Measurements from ENCODE around the gene DYNLT1.
A peak's percentile ranks its signal among the peaks of the same experiment; 100 is the strongest.
"Not testable (repeated sequence)": the region's sequence is repeated elsewhere in the genome, so short reads cannot be mapped to it uniquely, and the experiment has no call there.

Gene DYNLT1

DNA sequence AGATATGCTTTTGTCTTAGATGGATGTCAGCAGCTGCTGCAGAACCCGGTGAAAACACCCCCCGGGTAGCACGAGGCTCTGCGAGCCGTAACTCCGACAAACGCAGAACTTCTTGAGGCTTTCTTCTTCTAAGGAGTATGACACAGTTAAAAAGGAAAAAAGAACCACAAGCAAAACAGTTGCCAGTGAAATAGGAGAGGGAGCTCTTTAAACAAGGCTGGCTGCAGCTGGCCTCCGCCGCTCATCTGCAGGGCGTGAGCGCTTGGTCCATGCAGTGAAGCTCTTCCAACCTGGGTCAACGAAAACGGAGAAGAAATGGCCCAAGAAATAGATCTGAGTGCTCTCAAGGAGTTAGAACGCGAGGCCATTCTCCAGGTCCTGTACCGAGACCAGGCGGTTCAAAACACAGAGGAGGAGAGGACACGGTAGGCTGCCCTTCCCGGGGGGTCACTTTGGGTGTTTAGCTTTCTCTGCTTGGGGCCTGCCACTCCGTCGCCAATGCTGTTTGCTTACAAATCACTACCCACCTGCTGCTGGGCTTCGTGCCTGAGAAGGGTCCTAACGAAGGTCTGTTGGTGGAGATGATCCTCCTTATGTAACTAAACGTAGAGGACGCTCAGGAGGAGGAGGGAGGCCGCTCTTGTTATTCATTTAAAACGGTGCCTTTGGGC, 18.5 kb upstream of the DYNLT1 start:
- peak; percentile 39 for DNase-seq

DNA sequence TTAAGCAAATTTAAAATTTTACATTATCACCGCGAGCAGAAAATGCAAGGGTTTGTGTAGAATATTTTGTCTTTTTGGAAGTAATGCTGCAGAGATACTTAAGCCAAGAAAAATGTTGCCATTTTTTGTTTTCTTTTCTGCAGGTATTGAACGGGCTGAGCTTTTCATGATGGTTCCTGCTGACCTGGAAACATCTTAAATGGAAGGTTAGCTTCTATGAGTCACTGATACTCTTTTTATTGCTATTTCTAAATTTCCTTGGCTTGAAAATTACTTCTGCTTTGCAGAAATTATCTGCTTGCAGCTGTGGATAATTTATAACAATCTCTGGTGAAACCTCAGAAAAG, 18.0 kb upstream of the DYNLT1 start:
- no peak for DNase-seq

DNA sequence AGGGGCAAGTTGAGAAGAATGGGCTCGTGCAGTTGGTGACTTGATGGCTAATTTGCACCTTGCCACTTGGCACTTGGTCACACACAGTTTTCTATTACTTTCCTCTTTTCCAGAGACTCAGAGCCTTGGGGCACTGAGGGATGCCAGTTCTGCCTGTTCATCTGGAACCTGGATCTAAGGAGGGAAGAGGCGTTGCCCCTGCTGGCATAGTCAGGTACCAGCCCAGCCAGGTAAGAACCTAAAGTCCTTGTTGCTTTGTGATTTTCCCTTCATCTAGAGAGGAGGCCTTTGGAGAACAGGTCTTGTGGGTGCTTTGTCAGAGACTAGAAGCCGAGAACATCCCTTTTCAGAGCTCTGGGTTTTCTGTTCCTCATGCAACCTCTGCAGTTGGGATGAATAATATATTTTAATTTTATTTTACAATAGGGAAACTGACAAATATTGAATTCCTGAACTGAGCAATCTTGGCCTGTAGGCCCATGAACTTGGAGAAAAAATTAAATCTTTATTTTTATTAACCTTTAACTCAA, 16.7 kb upstream of the DYNLT1 start:
- no peak for DNase-seq

DNA sequence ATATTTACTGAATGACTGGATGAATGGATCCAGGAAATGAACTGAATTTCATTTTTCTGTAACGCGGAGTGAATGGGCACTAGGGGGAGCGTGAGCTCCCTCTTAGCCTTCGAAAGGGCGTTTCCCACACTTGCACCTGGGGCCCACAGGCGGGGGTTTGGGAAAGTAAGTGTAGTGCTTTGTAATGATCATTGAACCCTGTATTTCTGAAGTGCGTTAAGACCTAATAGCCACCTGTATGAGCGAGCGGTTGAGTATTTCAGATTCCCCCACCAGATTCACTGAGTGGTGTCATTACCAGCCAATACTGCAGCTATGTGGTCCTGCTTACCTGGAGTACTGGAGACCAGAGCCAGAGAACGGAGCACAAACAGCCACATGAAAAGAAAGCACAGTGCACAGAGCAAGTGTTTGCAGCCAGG, 15.8 kb upstream of the DYNLT1 start:
- DNase-seq, result no peak

DNA sequence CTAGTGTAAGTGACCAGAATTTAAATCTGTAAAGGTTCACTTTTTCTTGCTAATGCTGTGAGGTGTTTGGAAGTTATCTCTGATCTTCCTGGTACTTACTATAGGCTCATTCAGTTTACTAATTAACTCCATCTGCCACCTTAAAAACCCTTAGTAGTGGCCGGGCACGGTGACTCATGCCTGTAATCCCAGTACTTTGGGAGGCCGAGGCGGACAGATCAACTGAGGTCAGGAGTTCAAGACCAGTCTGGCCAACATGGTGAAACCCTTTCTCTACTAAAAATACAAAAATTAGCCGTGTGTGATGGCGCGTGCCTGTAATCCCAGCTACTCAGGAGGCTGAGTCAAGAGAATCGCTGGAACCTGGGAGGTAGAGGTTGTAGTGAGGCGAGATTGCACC, 12.4 kb upstream of the DYNLT1 start:
- DNase-seq, result not testable (repeated sequence)

DNA sequence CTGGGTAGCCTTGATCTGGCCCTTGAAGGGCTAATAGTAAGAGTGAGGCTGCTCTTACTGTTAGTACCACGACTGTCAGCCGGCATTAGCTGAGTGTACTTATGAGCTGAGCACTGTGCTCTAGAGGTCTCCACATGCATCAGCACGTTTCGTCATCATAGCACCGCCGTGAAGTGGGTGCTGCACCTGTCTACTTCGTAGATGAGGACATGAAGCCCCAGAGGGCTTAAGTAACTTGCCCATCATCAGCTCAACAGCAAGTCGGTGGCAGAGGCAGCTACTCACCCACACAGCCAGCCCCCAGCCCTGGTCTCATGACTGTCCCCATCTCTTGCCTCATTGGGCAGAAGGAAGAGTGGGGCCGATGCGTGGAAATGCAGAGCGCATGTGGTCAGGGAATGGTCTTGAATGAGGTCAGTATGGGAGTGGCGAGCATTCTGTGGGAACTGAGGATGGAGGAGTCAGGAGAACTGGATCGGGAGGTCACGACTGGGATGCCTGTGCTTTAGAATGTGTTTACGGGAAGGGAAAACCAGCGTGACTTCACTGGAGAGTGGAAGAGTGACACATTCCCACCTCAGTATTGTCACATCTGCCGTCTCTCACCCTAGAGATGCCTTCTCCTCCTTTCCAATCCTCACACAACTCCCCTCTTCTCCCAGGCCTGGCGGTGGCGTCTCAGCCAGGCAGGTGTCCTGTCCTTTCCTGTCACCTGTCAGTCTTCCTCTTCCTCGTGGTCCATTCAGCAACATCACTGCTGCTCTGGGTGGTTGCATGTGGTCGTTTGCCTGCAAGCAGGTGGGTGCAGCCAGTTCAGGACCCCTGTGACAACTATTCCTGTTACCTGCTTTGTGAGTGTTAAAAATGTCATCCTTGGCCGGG, 11.3 kb upstream of the DYNLT1 start:
- DNase-seq, result no peak

DNA sequence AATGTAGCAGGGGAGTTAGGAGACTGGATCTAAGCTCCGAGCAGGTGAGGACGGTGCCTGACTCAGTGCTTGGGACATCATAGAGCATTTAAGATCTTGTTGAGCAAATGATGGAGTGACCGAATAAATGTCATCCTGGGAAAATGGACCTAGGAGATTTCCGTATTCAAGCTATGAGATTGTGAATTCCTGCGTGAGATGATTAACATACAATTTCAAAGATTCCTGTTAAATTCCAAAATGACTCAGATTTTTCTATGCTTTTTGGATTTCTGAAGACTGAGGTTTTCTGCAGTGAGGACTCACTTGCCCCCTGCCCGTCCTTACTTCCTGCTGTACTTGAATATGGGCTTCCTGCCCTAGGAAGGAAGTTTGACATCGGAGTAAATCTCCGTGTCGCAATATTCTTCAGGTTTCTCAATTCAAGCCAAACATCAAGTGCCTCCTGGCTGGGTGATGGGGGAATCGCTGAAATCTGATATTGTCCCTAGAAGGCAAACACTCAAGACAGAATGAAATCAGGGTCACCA, 10.5 kb upstream of the DYNLT1 start:
- no peak for DNase-seq

DNA sequence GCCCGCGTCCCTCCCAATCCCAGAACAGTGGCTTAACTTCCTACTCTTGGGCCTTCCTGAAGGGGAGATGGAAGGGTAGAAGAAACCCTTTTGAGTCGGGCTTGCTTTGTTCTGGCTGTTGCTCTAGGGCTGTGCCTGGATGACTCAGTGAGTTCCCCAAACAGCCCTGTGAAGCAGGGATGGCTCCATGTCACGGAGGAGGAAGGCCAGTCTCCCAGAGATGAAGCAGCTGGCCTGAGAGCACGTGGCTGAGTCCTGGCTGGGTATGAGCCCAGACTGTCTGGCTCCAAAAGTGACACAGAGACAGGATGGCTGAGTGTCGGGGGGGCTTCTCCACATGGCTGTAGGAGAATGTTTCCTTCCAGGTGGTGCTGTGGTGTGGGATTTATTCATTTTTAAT, 10.0 kb upstream of the DYNLT1 start:
- no peak for DNase-seq

DNA sequence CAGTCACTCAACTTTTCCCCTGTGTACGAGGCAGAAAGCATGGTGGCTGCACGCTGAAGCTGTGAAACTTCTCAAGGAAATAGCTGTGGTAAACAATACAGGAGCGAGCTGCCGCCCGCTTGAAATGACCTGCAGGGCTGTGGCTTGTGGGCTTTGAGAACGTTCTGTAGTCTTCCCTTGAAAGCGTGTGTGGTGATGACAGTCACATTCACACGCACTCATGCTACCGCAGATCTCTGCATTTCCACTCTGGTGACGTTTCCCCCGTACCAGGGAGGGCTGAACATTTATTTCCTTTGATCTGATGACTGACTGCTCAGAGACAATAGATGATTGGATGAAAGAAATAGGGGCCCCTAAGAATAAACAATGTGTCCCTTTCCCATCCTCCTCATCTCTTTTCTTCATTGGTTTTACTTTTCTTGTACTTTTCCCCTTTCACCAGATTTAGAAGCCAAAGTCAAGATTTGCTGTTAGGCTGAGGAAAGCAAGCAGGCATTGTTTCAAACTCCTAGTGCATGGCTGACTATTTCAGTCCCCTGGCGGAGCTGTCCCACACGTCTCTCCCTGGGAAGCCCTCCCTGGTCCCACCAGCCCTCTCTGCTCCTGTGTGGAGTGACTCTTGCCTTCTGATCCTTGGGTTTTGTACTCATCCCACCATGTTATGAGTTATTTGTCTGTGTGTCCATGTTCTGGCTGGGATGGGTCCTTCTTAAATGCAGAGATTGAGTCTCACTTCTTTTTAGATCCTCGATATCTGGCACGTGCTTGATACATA, 9.2 kb upstream of the DYNLT1 start:
- DNase-seq, result peak; percentile 62

DNA sequence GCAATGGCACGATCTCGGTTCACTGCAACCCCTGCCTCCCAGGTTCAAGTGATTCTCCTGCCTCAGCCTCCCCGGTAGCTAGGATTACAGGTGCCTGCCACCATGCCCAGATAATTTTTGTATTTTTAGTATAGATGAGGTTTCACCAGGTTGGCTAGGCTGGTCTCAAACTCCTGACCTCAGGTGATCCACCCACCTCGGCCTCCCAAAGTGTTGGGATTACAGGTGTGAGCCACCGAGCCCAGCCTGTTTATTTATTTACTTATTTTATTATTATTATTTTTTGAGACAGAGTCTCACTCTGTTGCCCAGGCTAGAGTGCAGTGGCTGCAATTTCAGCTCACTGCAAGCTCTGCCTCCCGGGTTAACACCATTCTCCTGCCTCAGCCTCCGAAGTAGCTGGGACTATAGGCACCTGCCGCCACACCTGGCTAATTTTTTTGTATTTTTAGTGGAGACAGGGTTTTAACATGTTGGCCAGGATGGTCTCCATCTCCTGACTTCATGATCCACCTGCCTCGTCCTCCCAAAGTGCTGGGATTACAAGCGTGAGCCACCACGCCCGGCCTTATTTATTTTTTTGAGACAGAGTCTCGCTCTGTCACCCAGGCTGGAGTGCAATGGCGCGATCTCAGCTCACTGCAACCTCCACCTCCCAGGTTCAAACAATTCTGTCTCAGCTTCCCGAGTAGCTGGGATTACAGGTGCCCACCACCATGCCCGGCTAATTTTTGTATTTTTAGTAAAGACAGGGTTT, 7.6 kb upstream of the DYNLT1 start:
- not testable (repeated sequence) for DNase-seq

DNA sequence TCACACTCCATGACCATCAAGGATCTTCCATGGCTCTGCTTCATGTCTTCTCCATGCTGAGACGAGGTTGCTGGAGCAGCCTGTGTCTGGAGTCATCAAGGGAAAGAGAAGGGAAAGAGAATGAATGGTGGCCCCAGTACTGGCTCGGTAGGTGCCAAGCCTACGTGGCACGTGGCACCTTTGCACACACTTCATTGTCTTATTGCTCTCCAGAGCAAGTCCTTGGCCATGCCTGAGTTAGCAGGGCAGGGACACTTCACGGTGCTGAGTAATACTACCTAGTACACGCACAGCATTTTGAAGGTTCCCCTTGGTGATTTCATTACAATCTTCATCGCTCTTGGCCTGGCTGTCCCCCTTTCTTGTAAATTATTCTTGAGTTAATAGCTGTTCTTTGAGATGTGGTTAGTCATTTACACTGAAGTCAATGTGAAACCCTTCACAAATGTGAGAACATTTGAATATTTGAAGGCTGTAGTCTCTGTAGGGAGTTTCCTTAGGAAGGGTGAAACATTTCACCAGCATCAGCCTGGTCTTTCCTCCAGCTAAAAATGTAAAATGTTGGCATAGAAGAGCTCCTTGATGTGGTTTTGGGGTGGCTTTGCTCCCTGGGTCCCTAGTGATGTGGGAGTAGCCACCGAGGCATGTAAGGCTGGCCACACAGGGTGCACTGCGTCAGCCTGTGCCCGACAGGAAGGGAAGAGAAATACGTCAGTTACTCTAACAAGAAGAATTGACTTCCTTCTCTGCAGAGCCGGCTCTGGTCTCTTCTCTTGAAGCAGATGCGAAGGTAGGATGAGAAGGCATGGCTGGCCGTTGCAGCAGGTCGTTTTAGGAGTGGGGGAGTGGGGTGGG, 5.0 kb upstream of the DYNLT1 start, which contains the start of gene SYTL3:
SYTL3 (plus strand) TSS at position 766 of the 855 bp plus-strand sequence. CDS start 13,215 bp downstream, outside the sequence.
- DNase-seq, result peak; percentile 46

DNA sequence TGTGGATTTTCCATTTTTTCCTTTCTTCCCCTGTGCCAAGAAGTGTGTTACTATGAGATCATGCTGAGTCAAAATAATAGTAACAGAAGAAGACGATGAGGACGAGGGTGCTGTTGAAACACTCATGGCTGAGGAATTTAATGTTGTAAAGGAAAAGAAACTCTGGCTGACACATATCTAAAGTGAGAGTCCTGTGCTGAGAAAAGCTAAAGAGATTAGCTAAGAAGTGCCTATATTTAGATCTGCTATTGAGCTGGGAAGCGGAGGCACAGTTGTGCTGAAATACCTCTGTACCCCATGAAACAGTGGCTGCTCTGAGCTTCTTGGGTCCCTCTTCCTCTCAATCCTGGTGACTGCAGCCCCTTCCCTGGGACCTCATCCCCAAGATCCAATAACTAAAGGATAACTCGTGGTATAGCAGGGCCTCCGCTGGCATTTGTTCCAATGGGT, 4.2 kb upstream of the DYNLT1 start:
- DNase-seq, result no peak

DNA sequence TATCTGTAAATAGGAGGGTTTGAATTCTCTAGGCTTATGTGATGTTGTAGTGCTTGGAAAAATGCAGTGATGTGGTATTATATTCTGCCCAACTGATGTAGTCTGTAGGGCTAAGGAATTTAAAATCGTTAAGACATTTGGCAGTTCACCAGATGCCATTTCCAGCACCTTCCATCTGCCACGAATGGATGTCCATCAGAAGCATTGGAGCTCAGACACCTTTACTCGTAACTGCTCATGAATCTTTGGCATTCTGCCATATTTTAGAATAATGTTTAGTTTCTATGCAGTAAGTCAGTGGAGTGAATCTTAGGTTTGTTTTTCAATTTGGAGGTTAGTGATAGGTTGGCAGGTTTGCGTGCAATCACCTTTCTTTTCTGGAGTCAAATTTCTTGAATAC, 3.0 kb upstream of the DYNLT1 start:
- DNase-seq, result no peak

DNA sequence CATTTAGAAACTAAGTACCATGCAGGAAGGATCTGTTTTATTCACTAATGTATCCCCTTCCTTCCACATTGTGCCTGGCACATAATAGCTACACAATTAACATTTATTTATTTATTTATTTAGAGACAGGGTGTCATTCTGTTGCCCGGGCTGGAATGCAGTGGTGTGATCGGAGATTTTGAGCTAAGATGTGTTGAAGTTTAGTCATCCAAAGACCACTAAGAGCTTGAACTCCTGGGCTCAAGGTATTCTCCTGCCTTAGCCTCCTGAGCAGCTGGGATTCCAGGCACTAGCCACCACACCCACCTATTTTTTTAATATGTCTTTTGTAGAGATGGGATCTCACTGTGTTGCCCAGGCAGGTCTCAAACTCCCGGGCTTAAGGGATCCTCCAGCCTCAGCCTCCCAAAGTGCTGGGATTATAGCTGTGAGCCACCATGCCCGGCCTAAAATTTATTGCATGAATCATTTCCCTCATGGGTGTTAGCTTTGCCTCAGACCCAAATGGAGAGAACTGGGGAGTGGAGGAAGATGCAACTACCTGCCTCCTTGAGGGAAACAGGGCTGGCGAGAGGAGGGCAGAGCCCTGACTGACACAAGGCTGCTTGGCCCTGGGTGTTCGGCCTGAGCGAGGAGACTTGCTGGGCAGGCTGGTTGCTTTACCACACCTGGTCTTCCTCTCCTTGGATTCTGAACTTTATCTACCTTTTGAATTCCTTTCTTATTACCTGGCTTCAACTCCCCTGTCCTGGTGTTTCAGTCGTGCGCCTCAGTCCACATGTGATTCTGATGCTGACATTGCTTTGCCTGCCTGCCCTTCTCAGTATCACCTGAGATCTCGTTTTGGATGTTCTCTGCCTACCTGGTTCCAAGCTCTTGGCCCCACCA, 1.7 kb upstream of the DYNLT1 start:
- DNase-seq, result no peak

DNA sequence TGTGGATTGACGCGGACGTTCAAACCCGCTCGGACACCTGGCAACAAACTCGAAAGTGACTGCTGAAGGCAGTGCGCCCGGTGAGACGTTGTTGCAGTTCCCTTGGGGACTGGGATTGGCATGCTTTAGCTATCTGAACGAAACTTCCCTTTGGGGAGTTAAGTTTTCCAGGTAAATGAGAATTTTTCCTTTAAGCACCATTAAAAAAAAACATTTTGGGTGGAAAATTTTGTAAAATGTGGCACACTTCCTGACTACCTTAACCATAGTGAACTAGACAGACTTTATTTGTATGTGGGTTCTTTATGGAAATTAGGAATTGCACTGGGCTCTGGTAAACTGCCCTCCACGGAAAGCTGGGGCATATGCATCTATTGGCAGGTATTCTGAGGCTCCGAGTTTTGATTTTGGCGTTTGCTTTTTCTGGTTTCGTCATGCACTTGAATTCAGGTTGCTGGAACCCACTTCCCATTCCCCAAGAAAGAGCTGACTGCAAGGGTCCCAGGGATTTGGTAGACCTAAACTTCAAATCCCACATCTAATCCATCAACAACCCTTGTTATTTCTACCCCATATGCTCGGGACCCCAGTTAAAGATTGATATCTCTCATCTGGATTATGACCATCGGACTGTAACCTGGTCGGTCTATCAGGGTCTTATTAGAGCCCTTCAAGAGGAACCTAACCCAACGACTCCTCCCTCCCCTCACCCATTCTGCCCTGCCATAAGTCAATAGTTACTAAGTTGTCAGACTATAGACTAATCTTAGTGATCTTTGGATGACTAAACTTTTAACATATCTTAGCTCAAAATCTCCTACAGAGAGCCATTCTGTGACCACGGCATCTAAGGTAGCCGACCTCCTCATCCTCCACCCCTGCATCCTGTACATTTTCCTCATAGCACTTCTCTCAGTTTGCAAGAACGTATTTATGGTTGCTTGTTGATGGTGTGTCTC, 800 bp upstream of the DYNLT1 start:
- DNase-seq, result no peak

DNA sequence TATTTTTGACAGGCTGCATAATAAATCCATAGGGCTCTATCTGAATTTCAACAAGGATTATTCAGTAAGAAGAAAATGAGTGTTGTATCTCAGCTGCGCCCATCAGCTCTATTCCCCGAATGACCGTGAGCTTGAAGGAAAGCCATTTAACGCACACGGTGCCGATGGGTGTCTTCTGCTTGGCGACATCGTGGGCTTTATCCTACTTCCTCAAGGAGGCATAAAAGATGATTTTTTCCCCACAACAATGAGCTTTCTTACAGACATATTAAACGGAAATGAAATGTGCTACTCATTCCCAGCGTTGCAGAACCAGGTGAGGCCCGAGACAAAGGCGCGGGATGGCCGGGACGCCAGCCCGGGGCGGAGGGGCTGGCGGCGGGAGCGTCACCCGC, 710 bp downstream of the DYNLT1 start:
- no peak for DNase-seq

DNA sequence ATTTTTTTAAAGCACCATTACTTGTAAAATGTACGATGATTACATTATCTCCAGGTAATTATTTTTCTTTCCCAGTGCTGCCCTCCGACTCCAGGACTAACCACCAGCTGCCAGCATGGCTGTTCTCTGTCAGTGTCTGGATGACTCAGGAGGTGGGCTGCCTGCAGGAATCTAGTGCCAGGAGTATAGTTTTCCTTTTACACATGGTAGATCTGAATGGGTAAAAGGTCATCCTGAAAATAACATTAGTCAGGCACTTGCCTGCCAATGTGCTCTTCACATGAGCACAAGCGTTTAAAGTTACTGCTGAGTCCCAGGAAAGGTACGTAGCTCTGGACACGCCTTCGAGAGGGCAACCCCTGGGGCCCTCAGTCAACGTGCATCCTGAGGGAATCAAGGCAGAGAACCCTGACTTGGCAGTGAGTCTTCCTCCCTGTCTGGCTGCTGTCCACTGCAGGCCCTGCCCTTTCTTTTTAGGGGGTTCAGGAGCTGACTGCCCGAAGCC, 2.4 kb downstream of the DYNLT1 start:
- DNase-seq, result no peak

DNA sequence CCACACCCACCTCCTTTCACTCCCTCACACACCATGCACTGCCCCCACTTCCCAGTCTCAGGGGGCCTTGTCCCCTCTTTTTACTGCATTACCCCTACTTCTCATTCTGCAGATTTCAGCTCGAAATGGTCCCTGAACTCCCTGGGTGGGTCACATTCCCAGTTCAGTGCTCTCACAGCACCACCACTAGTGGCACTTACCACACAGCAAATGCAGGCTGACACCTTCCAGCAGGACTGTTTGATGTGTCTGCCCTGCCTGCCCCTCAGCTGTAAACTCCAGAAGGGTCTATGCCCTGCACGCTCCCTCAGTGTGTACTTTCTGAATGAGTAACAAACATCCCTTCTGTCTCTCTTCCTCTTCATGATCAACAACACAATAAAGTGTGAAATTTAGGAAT, 4.0 kb downstream of the DYNLT1 start:
- DNase-seq, result no peak

DNA sequence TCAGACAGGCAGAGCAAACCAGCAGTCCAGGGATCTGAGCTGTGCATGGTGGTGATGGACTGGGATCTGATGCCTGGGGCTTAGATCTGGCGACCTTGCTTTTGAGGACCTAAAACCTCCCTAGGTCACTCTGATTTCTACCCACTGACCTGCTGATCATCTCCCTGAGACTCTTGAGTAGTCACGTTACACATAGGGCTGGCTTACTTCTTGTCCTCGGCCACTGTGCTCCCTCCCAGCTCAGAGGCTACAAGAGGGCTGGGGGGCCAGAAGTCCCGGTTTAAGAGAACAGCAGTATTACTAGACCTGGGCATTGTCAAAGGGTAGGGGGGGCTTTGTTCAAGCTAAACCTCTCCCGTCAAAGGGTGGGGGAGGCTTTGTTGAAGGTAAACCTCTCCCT, 5.5 kb downstream of the DYNLT1 start:
- no peak for DNase-seq

Data from GDM1 (cell line).